K562 (cell line): ENCODE results near the gene MGRN1. TPM values are rescaled to one million over a fixed set of nuclear protein-coding genes. Genes with fewer than 3 reads are reported as not detected.
A peak's percentile ranks its signal among the peaks of the same experiment; 100 is the strongest.

Source experiments
- ATF7 ChIP-seq: fragments of 450-650 bp; IDR thresholded peaks from 2 replicates; pipeline ENCODE4 v1.7.1; 2014; ENCODE audit warnings: mild to moderate bottlenecking, moderate library complexity
- GATAD2A ChIP-seq: fragments of 450-650 bp; IDR thresholded peaks from 2 replicates; pipeline ENCODE4 v1.6.1; 2017
- KDM2B ChIP-seq: fragments of 250-450 bp; sonication (Bioruptor Pico); IDR thresholded peaks from 2 replicates; pipeline ENCODE4 v1.8.0; 2021; ENCODE audit warnings: mild to moderate bottlenecking, moderate library complexity
- KDM4B ChIP-seq, 2 experiments: fragments of 450-650 bp in 1 of 2; sonication (generic) in 1 of 2; IDR thresholded peaks; 2 replicates each; pipeline ENCODE4 v1.6.1; 2016 to 2017; ENCODE audit warnings: borderline replicate concordance in 2 of 2, antibody characterized with exemption in 1 of 2, low read depth in 1 of 2, mild to moderate bottlenecking in 1 of 2
- LEF1 ChIP-seq: fragments of 450-650 bp; IDR thresholded peaks from 2 replicates; pipeline ENCODE4 v1.6.1; 2016; ENCODE audit warnings: mild to moderate bottlenecking
- MIER1 ChIP-seq: fragments of 450-650 bp; IDR thresholded peaks from 2 replicates; pipeline ENCODE4 v1.6.1; 2016; ENCODE audit warnings: antibody characterized with exemption, mild to moderate bottlenecking, low read depth
- NR3C1 ChIP-seq: sonication (generic); formaldehyde crosslinking; IDR thresholded peaks from 2 replicates; pipeline ENCODE4 v1.8.1; 2022; ENCODE audit warnings: missing genetic modification reagents
- PHB2 ChIP-seq: fragments of 450-650 bp; IDR thresholded peaks from 2 replicates; pipeline ENCODE4 v1.6.1; 2017; ENCODE audit warnings: low read depth
- POLR2AphosphoS5 ChIP-seq: IDR thresholded peaks from 2 replicates; pipeline ENCODE4 v1.6.1; 2011; ENCODE audit warnings: mild to moderate bottlenecking, low read depth, low read length, moderate library complexity; ENCODE audit not compliant: control insufficient read depth, insufficient read depth
- PPARD ChIP-seq: fragments of 250-450 bp; sonication (Bioruptor Pico); IDR thresholded peaks from 2 replicates; pipeline ENCODE4 v1.8.0; 2022; ENCODE audit warnings: inconsistent platforms, mild to moderate bottlenecking, moderate library complexity
- PTRF ChIP-seq: fragments of 450-650 bp; IDR thresholded peaks from 2 replicates; pipeline ENCODE4 v1.6.1; 2016; ENCODE audit warnings: mild to moderate bottlenecking, missing genetic modification characterization, missing compliant biosample characterization
- RBM25 ChIP-seq: fragments of 200-400 bp; formaldehyde crosslinking; IDR thresholded peaks from 2 replicates; pipeline ENCODE4 v1.6.1; 2018; ENCODE audit warnings: low read length, low read depth, moderate library complexity; ENCODE audit not compliant: severe bottlenecking
- SREBF2 ChIP-seq: sonication (generic); formaldehyde crosslinking; IDR thresholded peaks from 2 replicates; pipeline ENCODE4 v1.4.0; 2020; ENCODE audit warnings: mild to moderate bottlenecking, missing genetic modification reagents
- ZNF445 ChIP-seq: fragments of 250-450 bp; sonication (Bioruptor Pico); IDR thresholded peaks from 2 replicates; pipeline ENCODE4 v1.4.0; 2020; ENCODE audit warnings: low read depth, mild to moderate bottlenecking, moderate library complexity
- ZNF766 ChIP-seq: fragments of 200-800 bp; sonication (Bioruptor generic); conservative IDR thresholded peaks from 2 replicates; pipeline ENCODE4 v1.6.1; 2016; ENCODE audit warnings: missing genetic modification characterization, missing compliant biosample characterization
- ZSCAN32 ChIP-seq: fragments of 450-650 bp; formaldehyde crosslinking; IDR thresholded peaks from 2 replicates; pipeline ENCODE4 v1.4.0; 2020; ENCODE audit warnings: mild to moderate bottlenecking, moderate library complexity
- polyA plus RNA-seq, 8 experiments: library from polyadenylated mRNA; depleted of rRNA in 4 of 8; stranded (reverse) in 5 of 8; unstranded in 3 of 8; fragments of >200 nt; fragmentation: Nextera tagmentation in 2 of 8; fragmentation: Illumina TruSeq in 1 of 8; extraction: Ambion mirVana in 2 of 8; extraction: Trizol in 1 of 8; gene quantifications; 2 replicates each; pipeline versions ENCODE4 v1.2.1 to v1.2.3, GENCODE V29; 2011 to 2014; ENCODE audit warnings: inconsistent platforms in 1 of 8, missing spikeins in 1 of 8
- total RNA-seq, 7 experiments: library from RNA; depleted of rRNA in 6 of 7; stranded (reverse); fragments of >200 nt in 6 of 7; fragmentation: Illumina TruSeq in 2 of 7; extraction: Trizol in 2 of 7; gene quantifications; 2 replicates each; pipeline versions ENCODE4 v1.2.1 to v1.2.3, GENCODE V29; 2011 to 2021; ENCODE audit warnings: low replicate concordance in 1 of 7
- TF ChIP-seq, protein P1 (sequence below): conservative IDR thresholded peaks from 2 replicates; pipeline ENCODE4 v1.6.1; 2011; ENCODE audit warnings: low read depth, mild to moderate bottlenecking, low read length; ENCODE audit not compliant: control insufficient read depth
- TF ChIP-seq, protein P2 (sequence below): fragments of 250-450 bp; sonication (Bioruptor Pico); IDR thresholded peaks from 2 replicates; pipeline ENCODE4 v1.5.0; 2020; ENCODE audit warnings: mild to moderate bottlenecking, borderline replicate concordance
- TF ChIP-seq, protein P3 (sequence below): fragments of 450-650 bp; IDR thresholded peaks from 2 replicates; pipeline ENCODE4 v1.6.1; 2016; ENCODE audit warnings: borderline replicate concordance
- TF ChIP-seq, protein P4 (sequence below): fragments of 450-650 bp; IDR thresholded peaks from 2 replicates; pipeline ENCODE4 v1.6.1; 2016; ENCODE audit warnings: missing biosample characterization, missing genetic modification characterization

The MGRN1 gene
- total and polyA plus RNA-seq, 9 of the 15 experiments (the other 6 are each of a cell fraction or from before 2014, with no cell fraction given) = 0.15 to 37.9 (median 6.0) TPM

DNA sequence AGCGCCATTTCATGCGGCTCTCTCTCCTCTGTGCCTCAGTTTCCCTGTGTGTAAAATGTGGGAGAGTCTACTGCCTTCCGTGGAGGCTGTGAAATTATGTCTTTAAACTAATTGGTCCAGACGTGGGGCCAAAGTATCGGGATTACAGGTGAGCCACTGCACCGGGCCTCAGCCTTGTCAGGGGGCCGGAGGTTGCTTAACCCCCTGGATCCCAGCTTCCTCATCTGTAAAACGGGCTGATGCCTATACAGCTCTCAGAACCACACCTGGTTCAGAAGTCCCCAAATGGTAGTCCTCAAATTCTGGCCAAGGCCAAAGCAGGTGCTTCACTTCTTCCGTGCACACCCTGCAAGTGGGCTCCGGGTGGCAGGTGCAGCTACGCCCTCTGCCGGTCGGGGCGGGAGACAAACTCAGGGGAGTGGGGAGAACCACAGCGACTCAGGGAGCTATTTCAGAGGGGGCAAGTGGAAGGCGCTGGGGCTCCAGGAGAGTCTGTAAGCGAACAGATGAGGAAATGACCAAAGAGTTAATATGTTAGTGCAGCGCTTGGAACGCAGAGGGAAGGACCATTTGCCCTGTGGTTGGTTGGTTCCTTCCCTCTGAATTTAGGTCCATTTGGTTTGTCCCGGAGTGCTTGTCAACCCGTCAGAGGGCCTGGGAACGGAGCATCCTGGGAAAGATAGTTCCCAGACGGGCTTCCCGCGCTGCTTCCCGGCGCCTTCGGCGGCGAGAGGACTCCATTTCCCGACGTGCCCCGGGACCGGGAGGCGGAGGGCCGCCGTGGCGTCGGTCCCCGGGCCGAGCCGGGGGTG lies at the start of gene MGRN1 (continued):
- TF ChIP-seq, protein P1, sequence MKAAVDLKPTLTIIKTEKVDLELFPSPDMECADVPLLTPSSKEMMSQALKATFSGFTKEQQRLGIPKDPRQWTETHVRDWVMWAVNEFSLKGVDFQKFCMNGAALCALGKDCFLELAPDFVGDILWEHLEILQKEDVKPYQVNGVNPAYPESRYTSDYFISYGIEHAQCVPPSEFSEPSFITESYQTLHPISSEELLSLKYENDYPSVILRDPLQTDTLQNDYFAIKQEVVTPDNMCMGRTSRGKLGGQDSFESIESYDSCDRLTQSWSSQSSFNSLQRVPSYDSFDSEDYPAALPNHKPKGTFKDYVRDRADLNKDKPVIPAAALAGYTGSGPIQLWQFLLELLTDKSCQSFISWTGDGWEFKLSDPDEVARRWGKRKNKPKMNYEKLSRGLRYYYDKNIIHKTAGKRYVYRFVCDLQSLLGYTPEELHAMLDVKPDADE = peak; percentile 96
- TF ChIP-seq GATAD2A (no peak), POLR2AphosphoS5 (no peak), PPARD (no peak), MIER1 (peak; percentile 50; the same call in 1 of the 2 replicates), RBM25 (no peak), ZNF766 (CRISPR knock-in tag) (peak; percentile 66; the same call in 1 of the 2 replicates), KDM4B (IDR thresholded peaks at IDR 0.05; ENCODE audit: borderline replicate concordance in 2 of 2, low read depth in 1 of 2) (peak in 1 of 2 experiments; percentile 84; a peak in 1 of 4 replicates), ZNF445 (CRISPR knock-in tag) (no peak), ZSCAN32 (CRISPR knock-in tag) (no peak), LEF1 (no peak), KDM2B (no peak), NR3C1 (no peak), SREBF2 (CRISPR knock-in tag) (no peak), PHB2 (no peak), PTRF (tag) (no peak), ATF7 (peak; percentile 100)
- TF ChIP-seq, protein P2, sequence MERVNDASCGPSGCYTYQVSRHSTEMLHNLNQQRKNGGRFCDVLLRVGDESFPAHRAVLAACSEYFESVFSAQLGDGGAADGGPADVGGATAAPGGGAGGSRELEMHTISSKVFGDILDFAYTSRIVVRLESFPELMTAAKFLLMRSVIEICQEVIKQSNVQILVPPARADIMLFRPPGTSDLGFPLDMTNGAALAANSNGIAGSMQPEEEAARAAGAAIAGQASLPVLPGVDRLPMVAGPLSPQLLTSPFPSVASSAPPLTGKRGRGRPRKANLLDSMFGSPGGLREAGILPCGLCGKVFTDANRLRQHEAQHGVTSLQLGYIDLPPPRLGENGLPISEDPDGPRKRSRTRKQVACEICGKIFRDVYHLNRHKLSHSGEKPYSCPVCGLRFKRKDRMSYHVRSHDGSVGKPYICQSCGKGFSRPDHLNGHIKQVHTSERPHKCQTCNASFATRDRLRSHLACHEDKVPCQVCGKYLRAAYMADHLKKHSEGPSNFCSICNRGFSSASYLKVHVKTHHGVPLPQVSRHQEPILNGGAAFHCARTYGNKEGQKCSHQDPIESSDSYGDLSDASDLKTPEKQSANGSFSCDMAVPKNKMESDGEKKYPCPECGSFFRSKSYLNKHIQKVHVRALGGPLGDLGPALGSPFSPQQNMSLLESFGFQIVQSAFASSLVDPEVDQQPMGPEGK (CRISPR knock-in tag) = no peak
- TF ChIP-seq, protein P3, sequence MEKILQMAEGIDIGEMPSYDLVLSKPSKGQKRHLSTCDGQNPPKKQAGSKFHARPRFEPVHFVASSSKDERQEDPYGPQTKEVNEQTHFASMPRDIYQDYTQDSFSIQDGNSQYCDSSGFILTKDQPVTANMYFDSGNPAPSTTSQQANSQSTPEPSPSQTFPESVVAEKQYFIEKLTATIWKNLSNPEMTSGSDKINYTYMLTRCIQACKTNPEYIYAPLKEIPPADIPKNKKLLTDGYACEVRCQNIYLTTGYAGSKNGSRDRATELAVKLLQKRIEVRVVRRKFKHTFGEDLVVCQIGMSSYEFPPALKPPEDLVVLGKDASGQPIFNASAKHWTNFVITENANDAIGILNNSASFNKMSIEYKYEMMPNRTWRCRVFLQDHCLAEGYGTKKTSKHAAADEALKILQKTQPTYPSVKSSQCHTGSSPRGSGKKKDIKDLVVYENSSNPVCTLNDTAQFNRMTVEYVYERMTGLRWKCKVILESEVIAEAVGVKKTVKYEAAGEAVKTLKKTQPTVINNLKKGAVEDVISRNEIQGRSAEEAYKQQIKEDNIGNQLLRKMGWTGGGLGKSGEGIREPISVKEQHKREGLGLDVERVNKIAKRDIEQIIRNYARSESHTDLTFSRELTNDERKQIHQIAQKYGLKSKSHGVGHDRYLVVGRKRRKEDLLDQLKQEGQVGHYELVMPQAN = no peak; the same call in 1 of the 2 replicates
- TF ChIP-seq, protein P4, sequence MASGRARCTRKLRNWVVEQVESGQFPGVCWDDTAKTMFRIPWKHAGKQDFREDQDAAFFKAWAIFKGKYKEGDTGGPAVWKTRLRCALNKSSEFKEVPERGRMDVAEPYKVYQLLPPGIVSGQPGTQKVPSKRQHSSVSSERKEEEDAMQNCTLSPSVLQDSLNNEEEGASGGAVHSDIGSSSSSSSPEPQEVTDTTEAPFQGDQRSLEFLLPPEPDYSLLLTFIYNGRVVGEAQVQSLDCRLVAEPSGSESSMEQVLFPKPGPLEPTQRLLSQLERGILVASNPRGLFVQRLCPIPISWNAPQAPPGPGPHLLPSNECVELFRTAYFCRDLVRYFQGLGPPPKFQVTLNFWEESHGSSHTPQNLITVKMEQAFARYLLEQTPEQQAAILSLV (tag) = no peak
